Pancreas (tissue), 10 donors: ENCODE results near the gene ZNF692. TPM values are rescaled to one million over a fixed set of nuclear protein-coding genes. Genes with fewer than 3 reads are reported as not detected.

ENCODE experiments used
- ATAC-seq, 4 donors: fragments of 200-7000 bp; cut with Tn5 transposase; one replicate each; pipeline versions ENCODE4 v1.8.0 to v1.9.1; 2020; ENCODE audit warnings: mild to moderate bottlenecking in 4 of 4, moderate library complexity in 4 of 4
- DNase-seq, 6 donors: peaks; one replicate each; pipeline ENCODE4 v3.0.0-alpha.2; 2020
- FAIRE-seq: peaks from 2 replicates; lab custom pipeline; 2012; peaks lifted over from hg19 to GRCh38; lab: Jason Lieb, UNC
- H3K27ac ChIP-seq, 4 donors: fragments of 200-600 bp; sonication (generic); 1 replicate in 3 of 4; 2 replicates in 1 of 4; pipeline versions ENCODE4 v1.5.0 to v1.8.0; 2020
- H3K27me3 ChIP-seq, 4 donors: fragments of 200-600 bp; one replicate each; pipeline ENCODE4 v1.8.0; 2021
- H3K36me3 ChIP-seq, 3 donors: fragments of 200-600 bp; sonication (generic) in 1 of 3; one replicate each; pipeline versions ENCODE4 v1.5.0 to v1.8.0; 2020 to 2021
- H3K4me1 ChIP-seq, 3 donors: fragments of 200-600 bp; one replicate each; pipeline ENCODE4 v1.8.0; 2021
- H3K4me3 ChIP-seq, 4 donors: fragments of 200-600 bp; sonication (generic) in 2 of 4; one replicate each; pipeline versions ENCODE4 v1.5.0 to v1.8.0; 2020 to 2021
- H3K9me3 ChIP-seq, 4 donors: fragments of 200-600 bp; one replicate each; pipeline ENCODE4 v1.8.0; 2021
- CTCF ChIP-seq, 4 donors: fragments of 200-600 bp; sonication (generic) in 3 of 4; IDR thresholded peaks; one replicate each; pipeline versions ENCODE4 v1.5.0 to v1.8.0; 2021; ENCODE audit warnings: antibody characterized with exemption in 4 of 4
- WGBS, 2 donors: extraction: QIAGEN DNeasy Blood & Tissue Kit; methylation state at CpG; one replicate each; pipeline ENCODE4 v1.1.7; 2013; 5-methylcytosine and 5-hydroxymethylcytosine counted together
- intact Hi-C, 3 donors: fragments of 100-400 bp; cut with DNase I; formaldehyde crosslinking; loops; one replicate each; pipeline versions ENCODE4 v1.11.1 to v1.14.2; 2022
- polyA plus RNA-seq, 2 donors: library from polyadenylated mRNA; stranded (reverse); fragments of 200-250 nt; gene quantifications; one replicate each; pipeline ENCODE4 v1.2.3, GENCODE V29; 2013
- total RNA-seq, 6 donors: library from RNA; stranded (reverse); fragmentation: NEBNext Ultra II Directional in 4 of 6; extraction: Animal tissue kit (Norgen Biotek cat#: 25700) in 4 of 6; gene quantifications; one replicate each; pipeline versions ENCODE4 v1.2.1 to v1.2.4, GENCODE V29; 2021 to 2023
- donor health status: healthy with polysubstance abuse.
- donor health status: DM: no; HTN: no; CAD: no; lungs with moderate emphysema.
- donor health status: DM: no; HTN: no; CAD: no.
- donor health status: control.
- donor health status: control.
- donor health status: Bipolar disorder and iron deficiency.
- donor health status: DM: yes; HTN: yes; CAD: no.
- donor health status: DM: no; HTN: no; CAD: no.
- donor health status: DM: no; HTN: no; CAD: no.
- donor health status: DM: yes; HTN: yes; CAD: no.

Gene ZNF692
- total and polyA plus RNA-seq, 8 donors: 11.9 to 233 (median 21.6) TPM

- TF ChIP-seq CTCF (IDR thresholded peaks at IDR 0.05): no peak
- WGBS, 2 donors: 64 to 75% methylated on average over 9 of the region's 9 CpGs
- ATAC-seq (no peak), FAIRE-seq (no peak), DNase-seq (no peak)
- no peak overlapping the region for H3K27ac ChIP-seq
- H3K27me3 ChIP-seq: peaks cover 0 to 16% (median 3%) of the 10 kb centered on the region in 4 donors
- no peaks in the 10 kb centered on the region for H3K36me3 ChIP-seq
- no peaks in the 10 kb centered on the region for H3K9me3 ChIP-seq
- no peaks in the 10 kb centered on the region for H3K4me1 ChIP-seq
- intact Hi-C loops: no loop called here
- no peak overlapping the region for H3K4me3 ChIP-seq
These were observed 38.8 kb upstream of the ZNF692 start for GRCh38 chr1:248897412-248898337.

GRCh38 chr1:248894837-248895236 lies 36.0 kb upstream of the ZNF692 start:
- Histone ChIP-seq H3K27ac (no peak overlapping the region), H3K27me3 (peaks cover 0 to 10% (median 0%) of the 10 kb centered on the region in 4 donors), H3K9me3 (no peaks in the 10 kb centered on the region), H3K4me1 (no peaks in the 10 kb centered on the region), H3K36me3 (no peaks in the 10 kb centered on the region), H3K4me3 (no peak overlapping the region)
- FAIRE-seq (no peak), DNase-seq (no peak), ATAC-seq (no peak)
- intact Hi-C loops: no loop called here
- no peak for TF ChIP-seq CTCF (IDR thresholded peaks at IDR 0.05)

- intact Hi-C loops: no loop called here
- Histone ChIP-seq H3K36me3 (no peaks in the 10 kb centered on the region), H3K27ac (no peak overlapping the region), H3K4me3 (no peak overlapping the region), H3K27me3 (no peaks in the 10 kb centered on the region), H3K9me3 (no peaks in the 10 kb centered on the region), H3K4me1 (no peaks in the 10 kb centered on the region)
- TF ChIP-seq CTCF (IDR thresholded peaks at IDR 0.05): no peak
- FAIRE-seq: no peak
- no peak for ATAC-seq
- WGBS, 2 donors: 82 to 85% methylated on average over 1 of the region's 1 CpG
- no peak for DNase-seq
These were observed 33.7 kb upstream of the ZNF692 start for GRCh38 chr1:248892590-248892989.

- H3K4me1 ChIP-seq: no peaks in the 10 kb centered on the region
- H3K9me3 ChIP-seq: no peaks in the 10 kb centered on the region
- intact Hi-C loops: no loop called here
- H3K27ac ChIP-seq: no peak overlapping the region
- DNase-seq (no peak), FAIRE-seq (no peak), ATAC-seq (no peak)
- no peak for TF ChIP-seq CTCF (IDR thresholded peaks at IDR 0.05)
- 92 to 97% methylated on average over 2 of the region's 2 CpGs for WGBS, 2 donors
- no peak overlapping the region for H3K4me3 ChIP-seq
- no peaks in the 10 kb centered on the region for H3K27me3 ChIP-seq
- no peaks in the 10 kb centered on the region for H3K36me3 ChIP-seq
These were observed 32.9 kb upstream of the ZNF692 start for GRCh38 chr1:248891758-248892157.
